Esophagus squamous epithelium (tissue), 5 donors: ENCODE results near the gene KRT7. TPM values are rescaled to one million over a fixed set of nuclear protein-coding genes. Genes with fewer than 3 reads are reported as not detected.

Source experiments
- DNase-seq: peaks from one replicate; lab custom pipeline; 2025; lab: John Stamatoyannopoulos, UW
- H3K27ac ChIP-seq, 4 donors: fragments of 200-600 bp; sonication (generic); one replicate each; pipeline ENCODE4 v1.5.1; 2016 to 2019; ENCODE audit warnings: mild to moderate bottlenecking in 1 of 4
- H3K27me3 ChIP-seq, 4 donors: fragments of 200-600 bp; sonication (generic); 1 replicate in 3 of 4; 2 replicates in 1 of 4; pipeline versions ENCODE4 v1.5.1 to v1.6.0; 2017 to 2021; ENCODE audit warnings: antibody characterized with exemption in 1 of 4
- H3K36me3 ChIP-seq, 3 donors: fragments of 200-600 bp; sonication (generic); one replicate each; pipeline ENCODE4 v1.5.1; 2016 to 2019
- H3K4me1 ChIP-seq, 3 donors: fragments of 200-600 bp; sonication (generic); one replicate each; pipeline ENCODE4 v1.5.1; 2017 to 2019
- H3K4me3 ChIP-seq, 4 donors: fragments of 200-600 bp; sonication (generic); 1 replicate in 3 of 4; 2 replicates in 1 of 4; pipeline ENCODE4 v1.5.1; 2016 to 2019; ENCODE audit warnings: mild to moderate bottlenecking in 2 of 4, moderate library complexity in 1 of 4
- H3K9me3 ChIP-seq, 3 donors: fragments of 200-600 bp; sonication (generic); one replicate each; pipeline ENCODE4 v1.5.1; 2016 to 2019
- CTCF ChIP-seq, 6 experiments: fragments of 450-650 bp in 4 of 6; fragments of 200-600 bp in 2 of 6; sonication (generic) in 2 of 6; IDR thresholded peaks; one replicate each; pipeline ENCODE4 v1.5.1; 2016 to 2019; ENCODE audit warnings: antibody characterized with exemption in 6 of 6, mild to moderate bottlenecking in 4 of 6, moderate library complexity in 4 of 6
- POLR2A ChIP-seq, 4 donors: fragments of 450-650 bp; IDR thresholded peaks; one replicate each; pipeline ENCODE4 v1.6.1; 2017; ENCODE audit warnings: antibody characterized with exemption in 4 of 4, mild to moderate bottlenecking in 4 of 4, moderate library complexity in 3 of 4
- WGBS, 2 donors: methylation state at CpG; one replicate each; pipeline ENCODE4 v1.1.5; 2018; 5-methylcytosine and 5-hydroxymethylcytosine counted together
- intact Hi-C: fragments of 100-400 bp; cut with DNase I; formaldehyde crosslinking; loops from one replicate; pipeline ENCODE4 v1.15.0; 2022
- total RNA-seq, 4 donors: library from RNA; depleted of rRNA; stranded (reverse); fragments of >200 nt; gene quantifications; one replicate each; pipeline ENCODE4 v1.1.0, GENCODE V29; 2016
- donor health status: DM: yes; HTN: yes; CAD: no.

KRT7 gene
- total RNA-seq, 4 donors from 2014 or later, result 18.7 to 118 (median 64.4) TPM

- H3K27ac ChIP-seq, result peak overlapping the region in 3 of 4 donors; percentile 17 to 75 (median 65)
- intact Hi-C loops, result no loop called here
- DNase-seq, result no peak
- H3K36me3 ChIP-seq, result no peaks in the 10 kb centered on the region
- H3K9me3 ChIP-seq, result no peaks in the 10 kb centered on the region
- peaks cover 0 to 53% (median 0%) of the 10 kb centered on the region in 4 donors for H3K27me3 ChIP-seq
- no peak overlapping the region for H3K4me3 ChIP-seq
- H3K4me1 ChIP-seq, result peaks cover 28 to 67% (median 30%) of the 10 kb centered on the region in 3 donors
- WGBS, 2 donors, result 48 to 68% methylated on average over 14 to 15 of the region's 16 CpGs
- no peak for TF ChIP-seq POLR2A (IDR thresholded peaks at IDR 0.05)
- TF ChIP-seq CTCF (IDR thresholded peaks at IDR 0.05), result no peak
These were observed 1.5 kb upstream of the KRT7 start for GRCh38 chr12:52231305-52232202.

- peaks cover 28 to 74% (median 30%) of the 10 kb centered on the region in 3 donors for H3K4me1 ChIP-seq
- peak overlapping the region in 3 of 4 donors; percentile 17 to 75 (median 65) for H3K27ac ChIP-seq
These were observed 805 bp upstream of the KRT7 start for GRCh38 chr12:52232203-52232673.

GRCh38 chr12:52233462-52234207 lies 592 bp downstream of the KRT7 start:
- Histone ChIP-seq H3K27ac (peak overlapping the region in 3 of 4 donors; percentile 17 to 65 (median 62)), H3K9me3 (no peaks in the 10 kb centered on the region), H3K27me3 (peaks cover 0 to 53% (median 0%) of the 10 kb centered on the region in 4 donors), H3K36me3 (no peaks in the 10 kb centered on the region), H3K4me1 (peaks cover 28 to 78% (median 30%) of the 10 kb centered on the region in 3 donors), H3K4me3 (peak overlapping the region; percentile 7 to 56 (median 34))
- no peak for TF ChIP-seq POLR2A (IDR thresholded peaks at IDR 0.05)
- TF ChIP-seq CTCF (IDR thresholded peaks at IDR 0.05), result no peak
- WGBS, 2 donors, result 26 to 44% methylated on average over 15 to 18 of the region's 40 CpGs
- intact Hi-C loops, result no loop called here
- no peak for DNase-seq

More at GRCh38 chr12:52232203-52232673, 805 bp upstream of the KRT7 start:
- no peaks in the 10 kb centered on the region for H3K9me3 ChIP-seq
- H3K4me3 ChIP-seq, result peak overlapping the region in 1 of 4 donors; percentile 56
- intact Hi-C loops, result no loop called here
- no peaks in the 10 kb centered on the region for H3K36me3 ChIP-seq
- H3K27me3 ChIP-seq, result peaks cover 0 to 53% (median 0%) of the 10 kb centered on the region in 4 donors
- DNase-seq, result no peak
- no peak for TF ChIP-seq CTCF (IDR thresholded peaks at IDR 0.05)
- TF ChIP-seq POLR2A (IDR thresholded peaks at IDR 0.05), result no peak
- 53 to 74% methylated on average over 11 of the region's 12 CpGs for WGBS, 2 donors

- 81 to 85% methylated on average over 7 to 9 of the region's 10 CpGs for WGBS, 2 donors
- DNase-seq, result no peak
- Histone ChIP-seq H3K4me1 (peaks cover 28 to 79% (median 30%) of the 10 kb centered on the region in 3 donors), H3K4me3 (peak overlapping the region in 3 of 4 donors; percentile 29 to 56 (median 39)), H3K9me3 (no peaks in the 10 kb centered on the region), H3K27ac (peak overlapping the region in 3 of 4 donors; percentile 37 to 62 (median 58)), H3K27me3 (peaks cover 0 to 46% (median 0%) of the 10 kb centered on the region in 4 donors), H3K36me3 (no peaks in the 10 kb centered on the region)
- TF ChIP-seq CTCF (IDR thresholded peaks at IDR 0.05) (no peak), POLR2A (IDR thresholded peaks at IDR 0.05) (no peak)
- intact Hi-C loops, result no loop called here
These were observed 1.3 kb downstream of the KRT7 start for GRCh38 chr12:52234223-52234810.
